HG03280 (cell line): ENCODE data around the gene COL4A6.

ENCODE experiments used
- ATAC-seq: cut with Tn5 transposase; IDR thresholded peaks from one replicate; pipeline ENCODE4 v1.9.1; 2021; ENCODE audit warnings: mild to moderate bottlenecking, moderate library complexity; ENCODE audit not compliant: unreplicated experiment

Gene COL4A6

DNA sequence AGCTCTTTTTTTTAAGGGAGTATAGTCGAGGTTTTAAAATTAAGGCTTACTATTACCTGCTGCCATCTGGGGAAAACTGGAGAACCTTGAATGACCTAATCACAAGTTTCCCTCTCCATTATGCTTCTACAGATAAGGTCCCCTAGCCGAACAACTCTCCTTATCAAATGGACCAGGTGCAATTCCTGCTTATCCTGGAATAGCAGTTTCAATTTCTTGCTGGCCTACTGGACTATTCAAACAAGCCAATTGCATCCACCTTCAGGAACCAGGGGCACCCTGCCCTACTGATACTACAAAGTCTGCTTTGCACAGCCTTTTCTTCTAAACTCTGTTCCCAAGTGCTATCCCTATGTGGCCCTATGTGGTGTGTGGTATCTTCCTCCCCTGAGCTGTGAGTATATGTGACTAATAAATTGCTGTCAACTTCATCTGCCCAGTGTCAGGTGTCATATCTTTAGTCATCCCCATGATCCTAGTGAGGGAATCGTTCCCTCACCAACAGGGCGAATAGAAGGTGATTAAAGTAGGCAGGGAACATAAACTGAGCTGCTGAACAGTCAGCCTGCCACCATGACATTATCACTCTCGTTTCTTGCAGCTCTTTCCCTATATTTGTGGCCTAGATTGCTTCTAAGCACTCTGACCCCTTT, 218.1 kb downstream of the COL4A6 start:
- no peak for ATAC-seq

DNA sequence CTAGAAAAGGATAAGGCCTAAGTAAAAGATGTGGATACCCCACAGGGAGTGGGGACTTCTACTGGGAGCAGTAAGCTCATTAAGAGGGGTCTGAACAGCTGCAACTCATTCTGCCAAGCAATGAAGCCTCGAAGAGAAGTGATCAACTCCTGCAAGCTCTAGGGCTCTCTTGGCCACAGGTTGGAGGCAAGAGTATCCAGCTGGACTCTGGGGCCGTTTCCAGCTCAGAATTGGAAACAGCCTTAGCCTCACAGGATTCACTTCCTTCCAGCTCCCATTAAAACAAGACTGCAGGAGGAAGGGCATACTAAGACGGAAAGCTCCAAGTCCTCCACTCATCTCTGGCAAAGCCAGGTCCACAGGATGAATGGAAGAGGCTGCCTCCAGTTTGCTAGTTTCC, 220.3 kb downstream of the COL4A6 start:
- ATAC-seq: no peak

DNA sequence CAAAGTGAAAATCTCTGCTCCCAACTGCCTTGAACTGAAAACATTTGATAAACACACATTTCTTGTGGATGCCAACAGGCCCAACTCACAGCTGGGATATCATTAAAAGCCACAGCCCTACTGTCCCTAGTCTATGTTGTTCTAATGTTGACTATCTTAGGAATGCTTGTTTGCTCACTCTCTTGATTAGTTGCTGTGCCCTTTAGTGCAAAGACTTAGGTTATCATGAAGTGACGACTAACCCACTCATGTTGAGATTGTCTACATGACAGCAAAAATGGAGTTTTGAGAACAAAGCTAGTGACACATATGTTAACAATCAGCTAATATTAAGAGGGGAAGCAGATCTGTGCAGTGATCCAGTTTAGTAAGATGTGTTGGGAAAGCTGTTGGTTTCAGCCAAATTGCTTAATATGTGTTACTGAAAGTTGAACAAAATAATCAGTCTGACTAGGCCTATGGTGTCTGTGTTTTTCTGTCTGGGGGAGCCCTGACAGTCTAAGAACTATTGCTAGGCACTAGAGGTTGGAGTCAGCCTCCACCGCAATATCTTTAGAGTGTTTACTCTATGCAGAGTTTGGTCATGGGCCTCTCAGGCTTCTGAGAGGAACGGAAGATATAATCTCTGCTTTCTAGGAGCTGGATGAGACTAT, 221.2 kb downstream of the COL4A6 start:
- no peak for ATAC-seq

DNA sequence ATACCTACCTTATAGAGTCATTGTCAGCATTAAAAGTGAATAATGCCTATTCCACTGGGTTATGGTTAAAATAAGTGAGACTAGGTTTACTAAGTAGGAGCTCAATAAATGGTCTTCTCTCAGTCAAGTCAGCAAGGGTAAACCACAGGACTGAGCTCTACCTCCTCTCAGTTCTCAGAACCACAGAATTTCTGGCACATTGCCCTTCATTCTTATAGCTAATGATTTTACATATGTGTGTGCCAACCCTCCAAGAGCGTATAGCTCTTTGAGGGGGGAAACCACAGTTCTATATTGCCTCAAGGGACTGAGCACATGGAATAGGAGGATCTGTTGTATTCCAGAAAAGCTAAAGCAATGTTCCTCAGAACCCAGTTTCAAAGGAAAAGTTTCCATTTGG, 221.8 kb downstream of the COL4A6 start:
- ATAC-seq: no peak

DNA sequence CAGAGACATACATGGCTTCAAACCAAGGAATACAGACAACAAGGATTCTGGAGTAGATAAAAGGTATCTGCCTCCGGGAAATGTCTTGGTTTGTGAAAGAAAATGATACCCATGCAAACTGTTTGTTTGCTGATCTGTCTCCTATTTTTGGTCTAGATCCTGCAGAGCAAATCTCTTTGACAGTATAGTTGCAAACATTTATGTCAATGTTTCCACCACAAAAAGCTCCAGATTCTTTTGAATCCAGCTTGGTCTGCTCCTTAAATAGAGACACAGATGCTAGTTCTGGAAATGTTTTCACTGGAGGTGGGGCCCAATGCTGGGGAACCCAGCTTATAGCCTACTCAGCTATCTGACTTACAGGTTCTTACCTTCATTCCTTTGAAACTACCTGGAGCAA, 226.9 kb downstream of the COL4A6 start:
- ATAC-seq: no peak

GRCh38 chrX:108209006-108209554, 229.1 kb downstream of the COL4A6 start:
- no peak for ATAC-seq

DNA sequence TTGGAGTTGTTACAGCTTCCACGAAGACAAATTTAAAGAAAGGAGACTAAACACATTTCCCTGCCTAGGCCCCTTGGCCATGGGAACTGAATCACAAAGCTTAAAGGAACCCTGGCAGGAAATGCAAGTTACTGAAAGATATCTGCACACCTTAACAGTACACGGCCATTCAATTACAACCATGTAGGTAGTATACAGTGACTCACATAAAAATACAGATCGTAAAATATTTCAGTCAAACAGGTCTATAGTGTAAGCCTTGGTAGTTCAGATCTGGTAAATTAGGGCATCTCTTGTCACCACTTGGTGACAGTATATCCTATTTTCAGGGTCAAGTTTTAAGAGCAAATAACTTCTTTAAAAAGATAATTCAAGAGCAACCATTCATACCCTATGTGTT, 234.7 kb downstream of the COL4A6 start:
- ATAC-seq: no peak

DNA sequence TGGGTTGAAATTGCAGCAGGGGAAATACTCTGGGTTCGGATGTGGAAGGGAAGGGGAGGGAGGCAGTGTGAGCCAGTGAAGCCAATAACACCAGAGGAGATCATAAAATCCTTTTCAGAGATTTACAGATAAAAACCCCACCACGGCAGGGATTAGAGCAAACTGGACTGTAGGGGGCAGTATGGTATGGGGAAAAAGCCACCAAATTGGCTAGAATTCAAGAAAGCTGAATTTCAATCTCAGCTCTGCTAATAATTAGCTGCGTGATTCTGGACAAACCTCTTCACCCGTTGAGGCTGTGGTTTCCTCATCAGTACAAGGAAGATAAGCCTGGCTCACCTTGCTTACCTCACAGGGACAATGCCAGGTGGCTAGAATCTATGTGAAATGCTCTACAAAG, 238.5 kb downstream of the COL4A6 start:
- ATAC-seq: no peak

DNA sequence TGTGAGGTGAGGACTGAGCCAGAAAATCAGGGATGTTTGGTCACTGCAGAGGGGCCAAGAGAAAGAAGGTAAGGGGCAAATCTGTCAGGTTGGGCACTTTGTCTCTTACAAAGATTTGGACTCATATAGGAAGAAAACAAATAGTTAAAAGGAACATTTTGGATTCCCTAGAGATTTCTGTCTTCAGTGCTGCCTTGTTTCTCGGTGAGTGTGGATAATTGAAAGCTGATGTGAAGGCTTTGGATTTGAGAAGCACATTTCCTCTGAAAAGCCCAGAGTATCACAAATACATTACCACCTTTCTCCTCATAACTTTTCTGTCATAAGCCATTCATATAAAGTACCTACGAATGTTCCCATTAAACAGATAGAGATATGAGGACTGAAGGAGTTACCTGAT, 239.2 kb downstream of the COL4A6 start:
- no peak for ATAC-seq

- no peak for ATAC-seq
Measured at GRCh38 chrX:108198420-108198819, 239.8 kb downstream of the COL4A6 start.

DNA sequence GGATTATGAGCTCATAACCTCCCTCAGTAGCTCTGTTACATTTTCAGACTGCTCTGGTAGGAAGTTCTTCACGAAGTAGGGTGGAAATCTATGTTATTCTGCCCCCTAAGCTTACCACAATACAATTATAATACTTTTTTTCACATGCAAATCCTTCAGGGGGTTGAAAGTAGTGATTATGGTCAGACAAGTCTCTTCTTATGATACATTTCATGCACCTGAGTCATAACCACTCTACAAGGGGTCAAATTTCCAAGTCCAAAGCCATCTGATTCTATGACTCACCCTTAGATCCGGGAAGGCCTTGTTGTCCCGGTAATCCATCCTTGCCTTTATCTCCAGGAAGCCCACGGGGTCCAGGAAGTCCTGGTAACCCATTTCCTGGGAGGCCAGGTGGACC, 251.4 kb downstream of the COL4A6 start:
- ATAC-seq: no peak

DNA sequence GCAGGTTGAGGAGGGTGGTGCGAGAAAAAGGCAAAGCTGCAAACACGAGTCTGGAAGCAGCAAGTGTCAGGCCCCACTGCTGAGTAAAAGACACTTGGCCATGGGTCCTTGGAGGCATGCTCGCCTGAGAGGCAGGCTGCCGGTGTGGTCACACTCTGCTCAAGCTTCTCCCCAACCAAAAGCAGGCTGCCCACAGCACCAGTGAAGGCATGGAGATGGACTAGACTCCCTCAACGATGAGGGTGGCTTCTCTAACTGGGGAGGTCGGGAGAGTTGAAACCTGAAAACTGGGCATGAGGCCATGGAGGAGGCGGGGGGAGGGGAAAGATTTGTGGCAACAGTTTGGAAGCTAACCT, 260.1 kb downstream of the COL4A6 start:
- no peak for ATAC-seq

- ATAC-seq: no peak
Measured at GRCh38 chrX:108177351-108178142, 260.7 kb downstream of the COL4A6 start.

- ATAC-seq: no peak
Measured at GRCh38 chrX:108173874-108174273, 264.3 kb downstream of the COL4A6 start.

GRCh38 chrX:108171671-108172070, 266.6 kb downstream of the COL4A6 start:
- ATAC-seq: no peak

GRCh38 chrX:108169768-108170167, 268.5 kb downstream of the COL4A6 start:
- ATAC-seq: no peak

DNA sequence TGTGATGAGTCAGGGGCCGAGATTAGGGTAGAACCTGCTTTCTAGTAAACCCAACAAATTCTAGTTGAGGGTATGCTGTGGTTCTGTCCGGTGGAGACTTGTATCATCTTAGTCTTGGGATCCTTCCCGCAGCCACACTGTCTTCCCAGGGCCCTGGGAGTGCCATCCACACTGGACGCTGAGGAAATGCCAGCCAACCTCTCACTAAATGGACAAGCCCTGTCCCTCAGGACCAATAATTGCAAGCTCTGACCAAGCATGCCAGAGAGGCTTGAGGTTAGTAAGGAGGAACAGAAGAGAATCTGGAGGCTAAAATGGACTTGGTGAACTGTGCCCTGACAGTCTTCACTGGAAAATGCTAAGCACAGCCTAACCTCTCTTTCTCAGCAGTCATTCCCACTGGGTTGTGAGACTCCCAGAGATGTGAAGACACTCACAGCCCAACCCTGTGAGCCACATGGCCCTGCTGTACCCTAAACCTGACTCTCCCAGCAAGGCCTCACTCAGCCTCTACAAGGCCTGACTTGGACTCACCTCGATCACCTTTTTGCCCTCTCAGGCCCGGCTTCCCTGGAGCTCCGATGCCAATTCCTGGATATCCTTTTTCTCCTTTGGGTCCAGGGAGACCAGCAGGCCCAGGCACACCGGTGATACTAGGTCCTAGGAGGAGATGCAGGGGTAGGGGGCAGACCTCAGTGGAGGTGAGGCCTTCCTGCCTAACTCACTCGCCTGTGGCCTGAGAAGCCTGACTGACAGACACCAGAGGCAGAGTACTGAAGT, 269.1 kb downstream of the COL4A6 start:
- ATAC-seq: no peak

DNA sequence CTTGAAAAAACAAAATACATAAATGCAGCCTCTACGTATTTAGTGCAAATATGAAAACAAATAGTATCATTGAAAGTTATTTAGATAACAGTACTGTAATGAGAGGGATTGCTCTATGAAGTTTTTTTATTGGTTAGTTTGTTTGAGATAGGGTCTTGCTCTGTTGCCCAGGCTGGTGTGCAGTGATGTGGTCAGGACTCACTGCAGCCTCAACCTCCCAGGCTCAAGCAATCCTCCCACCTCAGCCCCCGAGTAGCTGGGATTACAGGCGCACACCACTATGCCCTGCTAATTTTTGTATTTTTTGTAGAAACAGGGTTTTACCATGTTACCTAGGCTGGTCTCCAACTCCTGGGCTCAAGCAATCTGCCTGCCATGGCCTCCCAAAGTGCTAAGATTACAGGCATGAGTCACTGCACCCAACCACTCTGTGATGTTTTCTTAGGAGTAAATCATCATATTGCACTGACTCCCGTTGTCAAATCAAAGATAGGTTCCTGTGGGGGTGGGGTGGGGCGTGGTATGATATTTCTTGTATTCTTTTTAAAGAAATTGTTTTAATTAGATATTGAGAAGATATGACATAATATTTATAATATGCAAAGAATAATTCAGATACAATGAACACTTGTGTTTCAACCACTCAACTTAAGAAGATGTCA, 270.9 kb downstream of the COL4A6 start:
- ATAC-seq: no peak

DNA sequence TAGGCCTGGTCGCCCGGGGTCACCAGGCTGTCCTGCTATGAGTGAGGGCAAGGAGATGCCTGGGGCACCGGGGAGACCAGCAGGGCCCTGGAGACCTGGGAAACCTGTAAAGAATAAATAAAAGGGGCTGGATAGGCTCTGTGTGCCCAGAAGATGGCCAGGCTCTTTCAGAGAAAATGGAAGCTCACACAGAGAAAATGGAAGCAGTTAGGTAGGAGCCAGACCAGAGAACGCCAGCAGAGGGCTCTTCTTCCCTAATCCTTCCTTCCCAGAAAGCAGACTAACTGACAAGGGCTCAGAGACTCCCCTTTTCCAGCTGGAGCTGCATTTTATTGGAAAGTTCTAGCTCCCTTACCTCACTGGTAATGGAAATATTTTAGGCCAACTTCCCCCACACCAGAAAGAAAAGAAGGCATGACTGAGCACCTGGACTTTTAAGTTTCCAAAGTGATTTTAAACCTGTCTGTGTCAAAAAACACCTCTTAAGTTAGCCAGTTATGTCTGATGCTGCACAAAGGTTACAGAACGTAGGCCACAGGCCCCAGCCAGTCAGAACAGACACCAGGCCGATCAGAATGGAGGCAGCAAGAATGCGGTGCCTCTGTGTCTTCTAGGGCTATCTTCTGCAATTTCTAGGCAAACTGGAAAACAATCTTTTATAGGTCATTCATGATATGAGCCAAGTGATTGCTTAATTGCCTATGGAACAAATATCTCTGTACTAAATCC, 272.7 kb downstream of the COL4A6 start:
- ATAC-seq: no peak
